Mesenchymal stem cell (in vitro differentiated cells and primary cell): ENCODE results near the gene NOXO1.

Experiments used
- DNase-seq: peaks from one replicate; pipeline ENCODE4 v3.0.0-alpha.2; 2013
- H2AFZ ChIP-seq: one replicate; pipeline ENCODE4 v1.6.1; 2013; ENCODE audit warnings: low read depth, mild to moderate bottlenecking, control low read depth, inconsistent platforms, low read length, moderate library complexity
- H2AK5ac ChIP-seq: 2 replicates; pipeline ENCODE4 v1.6.1; 2013; ENCODE audit warnings: low read length, moderate library complexity, mild to moderate bottlenecking, inconsistent platforms; ENCODE audit not compliant: severe bottlenecking
- H2BK120ac ChIP-seq: one replicate; pipeline ENCODE4 v1.6.1; 2013; ENCODE audit warnings: low read depth, mild to moderate bottlenecking, inconsistent platforms, low read length, moderate library complexity
- H2BK12ac ChIP-seq, 2 experiments: one replicate each; pipeline ENCODE4 v1.6.1; 2013; ENCODE audit warnings: inconsistent platforms in 2 of 2, low read length in 2 of 2, mild to moderate bottlenecking in 2 of 2, moderate library complexity in 2 of 2, control low read depth in 1 of 2
- H2BK15ac ChIP-seq: one replicate; pipeline ENCODE4 v1.6.1; 2013; ENCODE audit warnings: mild to moderate bottlenecking, low read depth, inconsistent platforms; ENCODE audit not compliant: poor library complexity, severe bottlenecking
- H2BK5ac ChIP-seq: 2 replicates; pipeline ENCODE4 v1.6.1; 2013; ENCODE audit warnings: low read depth, mild to moderate bottlenecking, low read length, control low read depth, inconsistent platforms; ENCODE audit not compliant: poor library complexity, severe bottlenecking
- H3K14ac ChIP-seq, 2 experiments: one replicate each; pipeline ENCODE4 v1.6.1; 2013; ENCODE audit warnings: inconsistent platforms in 2 of 2, low read length in 2 of 2, control low read depth in 1 of 2, mild to moderate bottlenecking in 1 of 2, moderate library complexity in 1 of 2
- H3K18ac ChIP-seq, 2 experiments: one replicate each; pipeline ENCODE4 v1.6.1; 2013; ENCODE audit warnings: inconsistent platforms in 2 of 2, low read length in 2 of 2, control low read depth in 1 of 2, low read depth in 1 of 2, mild to moderate bottlenecking in 1 of 2
- H3K23ac ChIP-seq, 2 experiments: one replicate each; pipeline ENCODE4 v1.6.1; 2013; ENCODE audit warnings: inconsistent platforms in 2 of 2, low read length in 2 of 2, mild to moderate bottlenecking in 2 of 2, moderate library complexity in 2 of 2, control low read depth in 1 of 2
- H3K27ac ChIP-seq: 2 replicates; pipeline ENCODE4 v1.5.1; 2013; ENCODE audit warnings: mild to moderate bottlenecking, moderate library complexity, low read length, control low read depth, inconsistent platforms; ENCODE audit not compliant: poor library complexity, severe bottlenecking
- H3K27me3 ChIP-seq, 2 experiments: 2 replicates each; pipeline versions ENCODE4 v1.6.1 to v1.7.0; 2013; ENCODE audit warnings: low read length in 2 of 2, mild to moderate bottlenecking in 2 of 2, moderate library complexity in 2 of 2, control low read depth in 1 of 2, inconsistent platforms in 1 of 2; ENCODE audit not compliant: control insufficient read depth in 1 of 2, insufficient read depth in 1 of 2
- H3K36me3 ChIP-seq, 2 experiments: 2 replicates each; pipeline versions ENCODE4 v1.6.1 to v1.7.0; 2013; ENCODE audit warnings: low read length in 2 of 2, control low read depth in 1 of 2, inconsistent platforms in 1 of 2, low read depth in 1 of 2, mild to moderate bottlenecking in 1 of 2; ENCODE audit not compliant: insufficient read depth in 2 of 2, control insufficient read depth in 1 of 2
- H3K4ac ChIP-seq, 2 experiments: one replicate each; pipeline ENCODE4 v1.6.1; 2013; ENCODE audit warnings: inconsistent platforms in 2 of 2, low read length in 2 of 2, mild to moderate bottlenecking in 2 of 2, moderate library complexity in 2 of 2, control low read depth in 1 of 2, low read depth in 1 of 2
- H3K4me1 ChIP-seq: 2 replicates; pipeline ENCODE4 v1.6.1; 2013; ENCODE audit warnings: low read depth, low read length, control low read depth; ENCODE audit not compliant: control insufficient read depth, insufficient read depth
- H3K4me2 ChIP-seq: 2 replicates; pipeline ENCODE4 v1.6.1; 2013; ENCODE audit warnings: low read length, mild to moderate bottlenecking, inconsistent platforms; ENCODE audit not compliant: poor library complexity, severe bottlenecking
- H3K4me3 ChIP-seq, 2 experiments: 2 replicates each; pipeline versions ENCODE4 v1.5.1 to v1.7.0; 2013; ENCODE audit warnings: low read length in 2 of 2, mild to moderate bottlenecking in 2 of 2, control low read depth in 1 of 2, low read depth in 1 of 2; ENCODE audit not compliant: insufficient read depth in 1 of 2
- H3K79me1 ChIP-seq: replicated peaks from 2 replicates; pipeline ENCODE4 v1.6.1; 2013; ENCODE audit warnings: mild to moderate bottlenecking, control low read depth, low read length, inconsistent platforms; ENCODE audit not compliant: poor library complexity, severe bottlenecking
- H3K9ac ChIP-seq: 2 replicates; pipeline ENCODE4 v1.7.0; 2013; ENCODE audit warnings: mild to moderate bottlenecking, low read length, moderate library complexity
- H3K9me3 ChIP-seq: 2 replicates; pipeline ENCODE4 v1.7.0; 2013; ENCODE audit warnings: mild to moderate bottlenecking, low read length; ENCODE audit not compliant: control insufficient read depth
- H4K8ac ChIP-seq: one replicate; pipeline ENCODE4 v1.6.1; 2013; ENCODE audit warnings: inconsistent platforms, mild to moderate bottlenecking, low read length, moderate library complexity
- H4K91ac ChIP-seq: one replicate; pipeline ENCODE4 v1.6.1; 2013; ENCODE audit warnings: mild to moderate bottlenecking, low read length, inconsistent platforms
- WGBS: methylation state at CpG from one replicate; pipeline ENCODE4 v1.1.7; 2013; ENCODE audit warnings: mixed read lengths; 5-methylcytosine and 5-hydroxymethylcytosine counted together

Gene NOXO1

DNA sequence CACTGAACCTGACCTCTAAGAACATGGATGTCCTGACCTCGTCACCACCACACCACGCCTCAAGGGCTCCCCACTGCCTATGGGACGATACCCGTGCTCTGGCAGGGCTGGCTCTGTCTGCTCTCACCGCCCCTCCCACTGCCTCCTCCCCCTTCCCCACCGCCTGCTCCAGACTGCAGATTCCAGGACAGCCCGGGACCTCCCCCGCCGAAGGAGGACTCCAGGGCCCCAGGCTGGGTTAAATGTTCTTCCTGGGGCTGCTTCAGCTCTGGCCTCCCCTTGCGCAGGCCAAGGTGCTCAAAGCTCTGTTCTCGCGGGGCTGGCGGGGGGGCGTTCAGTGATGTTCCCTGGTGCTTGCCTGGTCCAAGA lies 41.4 kb upstream of the NOXO1 start:
- Histone ChIP-seq H3K9me3 (no peaks in the 10 kb centered on the region), H4K8ac (peak overlapping the region; percentile 91), H2BK5ac (no peak overlapping the region), H3K18ac (peak overlapping the region; percentile 88 to 94), H3K14ac (peak overlapping the region in 1 of 2 experiments; percentile 69), H4K91ac (peak overlapping the region; percentile 62), H3K27ac (peak overlapping the region; percentile 68), H3K36me3 (no peaks in the 10 kb centered on the region), H3K9ac (peak overlapping the region; percentile 52), H2AFZ (peak overlapping the region; percentile 76), H2BK120ac (peak overlapping the region; percentile 45), H2BK15ac (peak overlapping the region; percentile 49), H3K4ac (peak overlapping the region; percentile 63 to 80), H3K79me1 (no peaks in the 10 kb centered on the region), H3K4me1 (peaks cover 47% of the 10 kb centered on the region), H3K23ac (no peak overlapping the region), H3K4me2 (peak overlapping the region; percentile 77), H2BK12ac (peak overlapping the region; percentile 26 to 79), H2AK5ac (no peak overlapping the region), H3K27me3 (peaks cover 21 to 36% of the 10 kb centered on the region in 2 experiments), H3K4me3 (peak overlapping the region; percentile 21 to 73)
- DNase-seq: peak; percentile 85
- 4% methylated on average over 10 of the region's 14 CpGs for WGBS

DNA sequence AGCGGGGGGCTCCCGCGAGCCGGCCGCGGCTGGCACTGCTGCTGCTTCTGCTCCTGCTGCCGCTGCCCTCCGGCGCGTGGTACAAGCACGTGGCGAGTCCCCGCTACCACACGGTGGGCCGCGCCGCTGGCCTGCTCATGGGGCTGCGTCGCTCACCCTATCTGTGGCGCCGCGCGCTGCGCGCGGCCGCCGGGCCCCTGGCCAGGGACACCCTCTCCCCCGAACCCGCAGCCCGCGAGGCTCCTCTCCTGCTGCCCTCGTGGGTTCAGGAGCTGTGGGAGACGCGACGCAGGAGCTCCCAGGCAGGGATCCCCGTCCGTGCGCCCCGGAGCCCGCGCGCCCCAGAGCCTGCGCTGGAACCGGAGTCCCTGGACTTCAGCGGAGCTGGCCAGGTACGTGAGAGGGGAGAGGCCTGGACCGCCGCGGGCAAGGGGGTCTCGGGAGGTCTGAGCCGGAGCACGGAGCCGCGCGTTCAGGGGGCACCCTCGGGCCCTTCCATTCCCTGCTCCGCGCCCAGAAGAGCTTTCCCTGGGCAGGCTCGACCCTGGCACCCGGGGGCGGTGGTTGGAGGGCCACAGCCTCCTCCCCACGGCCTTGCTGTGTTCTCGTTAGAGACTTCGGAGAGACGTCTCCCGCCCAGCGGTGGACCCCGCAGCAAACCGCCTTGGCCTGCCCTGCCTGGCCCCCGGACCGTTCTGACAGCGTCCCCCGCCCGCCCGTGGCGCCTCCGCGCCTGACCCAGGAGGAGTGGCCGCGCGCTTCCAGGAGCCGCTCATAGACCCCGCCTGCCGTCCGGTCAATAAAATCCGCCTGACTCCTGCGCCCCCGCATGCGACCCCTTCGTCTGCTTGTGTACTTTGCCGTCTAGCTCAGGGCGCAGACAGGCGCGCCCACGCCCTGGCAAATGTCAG lies 38.9 kb upstream of the NOXO1 start:
- WGBS: 5% methylated on average over 86 of the region's 96 CpGs
- no peak overlapping the region for H2AFZ ChIP-seq
- H3K4ac ChIP-seq: peak overlapping the region in 1 of 2 experiments; percentile 26
- peaks cover 34% of the 10 kb centered on the region for H3K4me1 ChIP-seq
- no peak overlapping the region for H4K91ac ChIP-seq
- no peaks in the 10 kb centered on the region for H3K79me1 ChIP-seq
- H3K9ac ChIP-seq: no peak overlapping the region
- no peaks in the 10 kb centered on the region for H3K36me3 ChIP-seq
- no peak overlapping the region for H2AK5ac ChIP-seq
- peak overlapping the region in 1 of 2 experiments; percentile 68 for H2BK12ac ChIP-seq
- H4K8ac ChIP-seq: peak overlapping the region; percentile 38
- DNase-seq: peak; percentile 20
- no peaks in the 10 kb centered on the region for H3K9me3 ChIP-seq
- H3K4me2 ChIP-seq: peak overlapping the region; percentile 50
- H2BK15ac ChIP-seq: peak overlapping the region; percentile 40
- H3K18ac ChIP-seq: peak overlapping the region in 1 of 2 experiments; percentile 29
- H3K4me3 ChIP-seq: peak overlapping the region in 1 of 2 experiments; percentile 20
- H3K27me3 ChIP-seq: peaks cover 21 to 33% of the 10 kb centered on the region in 2 experiments
- no peak overlapping the region for H2BK5ac ChIP-seq
- peak overlapping the region in 1 of 2 experiments; percentile 68 for H3K23ac ChIP-seq
- no peak overlapping the region for H3K27ac ChIP-seq
- no peak overlapping the region for H2BK120ac ChIP-seq
- H3K14ac ChIP-seq: no peak overlapping the region

DNA sequence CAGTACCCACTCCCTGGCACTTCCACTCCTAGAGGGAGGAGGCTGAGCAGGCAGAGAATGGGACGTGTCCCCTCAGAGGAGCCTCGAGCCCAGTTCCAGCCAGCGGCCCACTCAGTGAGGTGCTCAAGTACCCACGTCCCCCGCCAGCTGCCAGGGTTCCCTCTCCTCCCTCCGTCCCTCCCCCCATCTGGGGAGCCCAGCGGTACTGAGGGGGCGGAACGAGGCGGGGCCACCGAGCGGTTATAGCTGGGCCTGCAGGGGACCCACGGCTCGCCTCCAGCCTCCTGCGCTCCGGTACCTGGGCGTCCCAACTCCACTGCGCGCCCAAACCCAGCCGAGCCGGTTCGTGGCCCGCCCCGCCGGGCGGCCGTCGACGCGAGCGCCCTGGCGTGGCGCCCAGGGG lies 38.2 kb upstream of the NOXO1 start, which contains the start of gene NPW:
TSS of gene NPW (plus strand) at position 268 of the 403 bp plus-strand sequence.
- peak within 1 kb of the TSS in 1 of 2 experiments; percentile 20 for H3K4me3 ChIP-seq
- H3K4ac ChIP-seq: peak within 1 kb of the TSS in 1 of 2 experiments; percentile 26
- H3K27ac ChIP-seq: no peak within 1 kb of the TSS
- H3K4me1 ChIP-seq: peaks cover 34% of the 10 kb centered on the region
- peak within 1 kb of the TSS; percentile 50 for H3K4me2 ChIP-seq
- H2BK15ac ChIP-seq: peak within 1 kb of the TSS; percentile 40
- no peaks in the 10 kb centered on the region for H3K9me3 ChIP-seq
- no peak within 1 kb of the TSS for H2BK5ac ChIP-seq
- H4K91ac ChIP-seq: no peak within 1 kb of the TSS
- peak within 1 kb of the TSS; percentile 38 for H4K8ac ChIP-seq
- H3K36me3 ChIP-seq: no peaks in the 10 kb centered on the region
- no peak within 1 kb of the TSS for H3K9ac ChIP-seq
- peak within 1 kb of the TSS in 1 of 2 experiments; percentile 68 for H3K23ac ChIP-seq
- WGBS: 7% methylated on average over 32 of the region's 33 CpGs
- H3K14ac ChIP-seq: peak within 1 kb of the TSS in 1 of 2 experiments; percentile 75
- no peak within 1 kb of the TSS for H2AFZ ChIP-seq
- H2AK5ac ChIP-seq: no peak within 1 kb of the TSS
- H3K27me3 ChIP-seq: peaks cover 21 to 33% of the 10 kb centered on the region in 2 experiments
- no peaks in the 10 kb centered on the region for H3K79me1 ChIP-seq
- no peak within 1 kb of the TSS for H2BK120ac ChIP-seq
- H2BK12ac ChIP-seq: peak within 1 kb of the TSS in 1 of 2 experiments; percentile 68
- peak within 1 kb of the TSS in 1 of 2 experiments; percentile 29 for H3K18ac ChIP-seq
- DNase-seq: peak; percentile 13

GRCh38 chr16:2016407-2016922 lies 35.2 kb upstream of the NOXO1 start:
- H2BK15ac ChIP-seq: no peak overlapping the region
- no peaks in the 10 kb centered on the region for H3K9me3 ChIP-seq

More at GRCh38 chr16:2016407-2016922, 35.2 kb upstream of the NOXO1 start:
- Histone ChIP-seq H3K79me1 (no peaks in the 10 kb centered on the region), H3K9ac (no peak overlapping the region), H4K8ac (no peak overlapping the region), H3K4me3 (no peak overlapping the region), H2BK120ac (no peak overlapping the region), H3K4me2 (no peak overlapping the region), H2BK5ac (no peak overlapping the region), H2BK12ac (no peak overlapping the region), H3K27me3 (peaks cover 21 to 30% of the 10 kb centered on the region in 2 experiments), H2AFZ (no peak overlapping the region), H3K14ac (no peak overlapping the region), H3K4ac (no peak overlapping the region), H4K91ac (no peak overlapping the region), H3K23ac (no peak overlapping the region), H3K18ac (no peak overlapping the region), H3K4me1 (peaks cover 17% of the 10 kb centered on the region), H2AK5ac (no peak overlapping the region), H3K27ac (no peak overlapping the region), H3K36me3 (no peaks in the 10 kb centered on the region)
- DNase-seq: no peak
- 50% methylated on average over 13 of the region's 13 CpGs for WGBS
